HG03064 (cell line): Measurements from ENCODE around the gene SLC39A11.
"Not testable (repeated sequence)": the region's sequence is repeated elsewhere in the genome, so short reads cannot be mapped to it uniquely, and the experiment has no call there.

Source experiments
- ATAC-seq: cut with Tn5 transposase; IDR thresholded peaks from one replicate; pipeline ENCODE4 v1.9.1; 2021; ENCODE audit warnings: low read depth; ENCODE audit not compliant: unreplicated experiment

SLC39A11 gene

GRCh38 chr17:72733619-72734282 lies 358.7 kb downstream of the SLC39A11 start:
- ATAC-seq = no peak

- ATAC-seq = no peak
Measured at GRCh38 chr17:72732893-72733618, 359.4 kb downstream of the SLC39A11 start.

- no peak for ATAC-seq
Measured at GRCh38 chr17:72730077-72730476, 362.4 kb downstream of the SLC39A11 start.

GRCh38 chr17:72726936-72727335 lies 365.6 kb downstream of the SLC39A11 start:
- peak; percentile 88 for ATAC-seq

GRCh38 chr17:72725433-72726068 lies 366.9 kb downstream of the SLC39A11 start:
- ATAC-seq = no peak

GRCh38 chr17:72724267-72724666 lies 368.2 kb downstream of the SLC39A11 start:
- no peak for ATAC-seq

GRCh38 chr17:72723711-72724110 lies 368.8 kb downstream of the SLC39A11 start:
- ATAC-seq = no peak

- ATAC-seq = no peak
Measured at GRCh38 chr17:72720494-72720825, 372.0 kb downstream of the SLC39A11 start.

- ATAC-seq = no peak
Measured at GRCh38 chr17:72719578-72720493, 372.7 kb downstream of the SLC39A11 start.

GRCh38 chr17:72719206-72719577 lies 373.3 kb downstream of the SLC39A11 start:
- no peak for ATAC-seq

GRCh38 chr17:72717676-72718075 lies 374.8 kb downstream of the SLC39A11 start:
- no peak for ATAC-seq

- ATAC-seq = no peak
Measured at GRCh38 chr17:72717276-72717675, 375.2 kb downstream of the SLC39A11 start.

- no peak for ATAC-seq
Measured at GRCh38 chr17:72715906-72716572, 376.4 kb downstream of the SLC39A11 start.

- ATAC-seq = no peak
Measured at GRCh38 chr17:72714357-72714966, 378.0 kb downstream of the SLC39A11 start.

GRCh38 chr17:72713701-72714100 lies 378.8 kb downstream of the SLC39A11 start:
- no peak for ATAC-seq

GRCh38 chr17:72711521-72712310 lies 380.8 kb downstream of the SLC39A11 start:
- ATAC-seq = no peak

- ATAC-seq = no peak
Measured at GRCh38 chr17:72710834-72711233, 381.7 kb downstream of the SLC39A11 start.

GRCh38 chr17:72710202-72710601 lies 382.3 kb downstream of the SLC39A11 start:
- ATAC-seq = no peak

- ATAC-seq = not testable (repeated sequence)
Measured at GRCh38 chr17:72708682-72709081, 383.8 kb downstream of the SLC39A11 start.
